NCI-H146 treated with DMSO at 0.1 percent for 48 hours (cell line): ENCODE results near the gene TM9SF1.
A peak's percentile ranks its signal among the peaks of the same experiment; 100 is the strongest.

Experiments used
- DNase-seq: peaks from one replicate; lab custom pipeline; 2025; ENCODE audit not compliant: unreplicated experiment; lab: John Stamatoyannopoulos, UW

Gene TM9SF1

GRCh38 chr14:24179961-24180796, 15.1 kb downstream of the TM9SF1 start:
- no peak for DNase-seq

- DNase-seq = no peak
Observed at GRCh38 chr14:24179294-24179960, 15.8 kb downstream of the TM9SF1 start.

- DNase-seq = no peak
Observed at GRCh38 chr14:24178399-24179178, 16.7 kb downstream of the TM9SF1 start.

GRCh38 chr14:24177891-24178290, 17.4 kb downstream of the TM9SF1 start:
- DNase-seq = no peak

- DNase-seq = no peak
Observed at GRCh38 chr14:24177041-24177825, 18.0 kb downstream of the TM9SF1 start.

GRCh38 chr14:24176599-24176998, 18.6 kb downstream of the TM9SF1 start:
- no peak for DNase-seq

- no peak for DNase-seq
Observed at GRCh38 chr14:24172871-24173281, 22.4 kb downstream of the TM9SF1 start.

- DNase-seq = no peak
Observed at GRCh38 chr14:24172261-24172860, 22.9 kb downstream of the TM9SF1 start.

- no peak for DNase-seq
Observed at GRCh38 chr14:24171422-24172260, 23.6 kb downstream of the TM9SF1 start, which contains the start of gene REC8. Gene REC8, plus strand, starts transcription at chr14:24172080. Its CDS starts 473 bp downstream, at chr14:24172553.

GRCh38 chr14:24167469-24168114, 27.6 kb downstream of the TM9SF1 start:
- no peak for DNase-seq

GRCh38 chr14:24165785-24166184, 29.5 kb downstream of the TM9SF1 start:
- DNase-seq = no peak

- no peak for DNase-seq
Observed at GRCh38 chr14:24164518-24164991, 30.7 kb downstream of the TM9SF1 start.

GRCh38 chr14:24162093-24162492, 33.1 kb downstream of the TM9SF1 start:
- DNase-seq = no peak

GRCh38 chr14:24160850-24161804, 34.1 kb downstream of the TM9SF1 start, which contains the start of gene IRF9:
Gene IRF9, plus strand, starts transcription at chr14:24161265. Its CDS starts 880 bp downstream, at chr14:24162145.
- peak; percentile 92 for DNase-seq

GRCh38 chr14:24160499-24160849, 34.8 kb downstream of the TM9SF1 start:
- DNase-seq = no peak

- no peak for DNase-seq
Observed at GRCh38 chr14:24159777-24160498, 35.3 kb downstream of the TM9SF1 start.

GRCh38 chr14:24157331-24157730, 37.9 kb downstream of the TM9SF1 start:
- no peak for DNase-seq
